Measurements from ENCODE around the gene IKZF5.

Gene IKZF5

GRCh38 chr10:122998360-122998917 lies 10.2 kb downstream of the IKZF5 start:
- H3K4me1 ChIP-seq (ENCODE audit: control insufficient read depth, insufficient read depth, low read length), result peaks cover 9% of the 10 kb centered on the region
- ChIA-PET POLR2A (interaction anchor here (0.8 to 1.4 kb wide), 2 partner anchors 10 to 17 kb away, joined by 3 read pairs; partner anchors contain the start of genes ACADSB and IKZF5), CTCF (interaction anchor here (0.7 to 1.7 kb wide), 4 partner anchors 9 to 19 kb away, joined by 3 to 6 read pairs (median 4); no protein-coding TSS in a partner anchor)
- H3K4me3 ChIP-seq (ENCODE audit: low read depth, low read length), result no peak overlapping the region
- no peaks in the 10 kb centered on the region for H3K9me3 ChIP-seq (ENCODE audit: control insufficient read depth, insufficient read depth, low read depth, low read length)
- H3K27ac ChIP-seq (ENCODE audit: extremely low read depth, low read depth, low read length), result no peak overlapping the region
- TF ChIP-seq ZNF350 (tag by site-specific recombination; IDR thresholded peaks at IDR 0.05) (no peak), FEZF1 (tag by site-specific recombination; IDR thresholded peaks at IDR 0.05) (no peak), MYNN (tag by site-specific recombination; IDR thresholded peaks at IDR 0.05; ENCODE audit: borderline replicate concordance) (no peak)
- TF ChIP-seq, protein P1, sequence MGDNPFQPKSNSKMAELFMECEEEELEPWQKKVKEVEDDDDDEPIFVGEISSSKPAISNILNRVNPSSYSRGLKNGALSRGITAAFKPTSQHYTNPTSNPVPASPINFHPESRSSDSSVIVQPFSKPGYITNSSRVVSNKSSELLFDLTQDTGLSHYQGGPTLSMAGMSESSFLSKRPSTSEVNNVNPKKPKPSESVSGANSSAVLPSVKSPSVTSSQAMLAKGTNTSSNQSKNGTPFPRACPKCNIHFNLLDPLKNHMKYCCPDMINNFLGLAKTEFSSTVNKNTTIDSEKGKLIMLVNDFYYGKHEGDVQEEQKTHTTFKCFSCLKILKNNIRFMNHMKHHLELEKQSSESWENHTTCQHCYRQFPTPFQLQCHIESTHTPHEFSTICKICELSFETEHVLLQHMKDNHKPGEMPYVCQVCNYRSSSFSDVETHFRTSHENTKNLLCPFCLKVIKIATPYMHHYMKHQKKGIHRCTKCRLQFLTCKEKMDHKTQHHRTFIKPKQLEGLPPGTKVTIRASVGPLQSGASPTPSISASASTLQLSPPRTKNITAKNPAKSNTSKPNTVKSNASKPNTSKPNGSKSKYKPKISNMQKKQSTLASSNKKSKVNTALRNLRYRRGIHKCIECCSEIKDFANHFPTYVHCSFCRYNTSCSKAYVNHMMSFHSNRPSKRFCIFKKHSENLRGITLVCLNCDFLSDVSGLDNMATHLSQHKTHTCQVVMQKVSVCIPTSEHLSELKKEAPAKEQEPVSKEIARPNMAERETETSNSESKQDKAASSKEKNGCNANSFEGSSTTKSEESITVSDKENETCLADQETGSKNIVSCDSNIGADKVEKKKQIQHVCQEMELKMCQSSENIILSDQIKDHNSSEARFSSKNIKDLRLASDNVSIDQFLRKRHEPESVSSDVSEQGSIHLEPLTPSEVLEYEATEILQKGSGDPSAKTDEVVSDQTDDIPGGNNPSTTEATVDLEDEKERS (tag by site-specific recombination; IDR thresholded peaks at IDR 0.05), result no peak
- H3K36me3 ChIP-seq (ENCODE audit: control insufficient read depth in 2 of 2, insufficient read depth in 1 of 2, low read length in 2 of 2), result peaks cover 20 to 44% of the 10 kb centered on the region in 2 experiments; a peak in 2 of 3 replicates

GRCh38 chr10:122997864-122998263 lies 10.7 kb downstream of the IKZF5 start:
- ChIA-PET POLR2A (interaction anchor here (0.8 to 1.4 kb wide), 2 partner anchors 11 to 17 kb away, joined by 3 read pairs; partner anchors contain the start of genes ACADSB and IKZF5), CTCF (interaction anchor here (1.0 to 1.3 kb wide), 3 partner anchors 10 to 17 kb away, joined by 3 to 5 read pairs (median 3); no protein-coding TSS in a partner anchor)
- TF ChIP-seq ZBTB21 (tag by site-specific recombination; IDR thresholded peaks at IDR 0.05) (no peak), OSR2 (tag by site-specific recombination; IDR thresholded peaks at IDR 0.05) (no peak), ZFHX2 (tag by site-specific recombination; conservative IDR thresholded peaks at IDR 0.05) (no peak), ZFP41 (tag by site-specific recombination; IDR thresholded peaks at IDR 0.05; ENCODE audit: borderline replicate concordance) (no peak), ZBTB44 (tag by site-specific recombination; IDR thresholded peaks at IDR 0.05) (no peak), MYNN (tag by site-specific recombination; IDR thresholded peaks at IDR 0.05; ENCODE audit: borderline replicate concordance) (no peak), ZNF544 (tag by site-specific recombination; IDR thresholded peaks at IDR 0.05) (no peak), SCRT2 (tag by site-specific recombination; IDR thresholded peaks at IDR 0.05) (no peak), REPIN1 (tag by site-specific recombination; IDR thresholded peaks at IDR 0.05; ENCODE audit: low read depth) (no peak), YY2 (tag by site-specific recombination; IDR thresholded peaks at IDR 0.05) (no peak)
- peaks cover 9% of the 10 kb centered on the region for H3K4me1 ChIP-seq (ENCODE audit: control insufficient read depth, insufficient read depth, low read length)
- H3K4me3 ChIP-seq (ENCODE audit: low read depth, low read length), result no peak overlapping the region
- H3K9me3 ChIP-seq (ENCODE audit: control insufficient read depth, insufficient read depth, low read depth, low read length), result no peaks in the 10 kb centered on the region
- no peak overlapping the region for H3K27ac ChIP-seq (ENCODE audit: extremely low read depth, low read depth, low read length)
- peaks cover 21 to 47% of the 10 kb centered on the region in 2 experiments; a peak in 2 of 3 replicates for H3K36me3 ChIP-seq (ENCODE audit: control insufficient read depth in 2 of 2, insufficient read depth in 1 of 2, low read length in 2 of 2)

DNA sequence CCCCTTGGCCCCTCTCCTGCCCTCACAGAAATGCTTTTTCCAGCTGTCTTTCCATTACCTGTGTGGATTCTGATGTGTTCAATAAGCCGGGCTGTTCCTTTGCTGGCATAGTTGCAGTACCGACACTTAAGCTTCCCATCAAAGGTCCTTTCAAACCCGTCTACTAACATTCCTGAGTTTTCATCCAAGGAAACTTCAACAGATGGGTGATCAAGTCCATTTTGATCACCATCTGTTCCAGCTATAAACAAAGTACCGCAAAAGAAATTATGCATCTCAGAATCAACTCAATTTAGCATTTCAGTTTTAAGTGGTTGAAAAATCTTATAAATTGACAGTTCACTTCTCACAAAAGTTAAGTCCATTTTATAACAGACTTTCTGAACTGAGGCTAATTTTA lies 12.7 kb downstream of the IKZF5 start:
- H3K9me3 ChIP-seq (ENCODE audit: control insufficient read depth, insufficient read depth, low read depth, low read length), result no peaks in the 10 kb centered on the region
- no peak overlapping the region for H3K27ac ChIP-seq (ENCODE audit: extremely low read depth, low read depth, low read length)
- H3K36me3 ChIP-seq (ENCODE audit: control insufficient read depth in 2 of 2, insufficient read depth in 1 of 2, low read length in 2 of 2), result peaks cover 29 to 56% of the 10 kb centered on the region in 2 experiments; a peak in 2 of 3 replicates
- H3K4me1 ChIP-seq (ENCODE audit: control insufficient read depth, insufficient read depth, low read length), result peaks cover 9% of the 10 kb centered on the region
- no peak overlapping the region for H3K4me3 ChIP-seq (ENCODE audit: low read depth, low read length)
- CTCF ChIA-PET, result no interaction called here
- POLR2A ChIA-PET, result no interaction called here
- TF ChIP-seq ZIC2 (tag by site-specific recombination; IDR thresholded peaks at IDR 0.05) (no peak), ZNF792 (tag by site-specific recombination; IDR thresholded peaks at IDR 0.05) (no peak), MYNN (tag by site-specific recombination; IDR thresholded peaks at IDR 0.05; ENCODE audit: borderline replicate concordance) (no peak), ZNF692 (tag by site-specific recombination; IDR thresholded peaks at IDR 0.05) (no peak), ZBTB17 (tag by site-specific recombination; IDR thresholded peaks at IDR 0.05) (no peak), SP2 (tag by site-specific recombination; IDR thresholded peaks at IDR 0.05) (no peak), ZNF626 (tag by site-specific recombination; IDR thresholded peaks at IDR 0.05) (no peak), ZNF768 (tag by site-specific recombination; IDR thresholded peaks at IDR 0.05) (no peak), ZFHX2 (tag by site-specific recombination; conservative IDR thresholded peaks at IDR 0.05) (no peak), SALL2 (tag by site-specific recombination; IDR thresholded peaks at IDR 0.05; ENCODE audit: borderline replicate concordance) (no peak), ZBTB8A (tag by site-specific recombination; IDR thresholded peaks at IDR 0.05) (no peak), MEIS1 (CRISPR knock-in tag; IDR thresholded peaks at IDR 0.05; ENCODE audit: borderline replicate concordance) (no peak), ZBTB48 (tag by site-specific recombination; IDR thresholded peaks at IDR 0.05) (no peak)

Data from HEK293 (cell line).